KOPT-K1 (cell line): ENCODE data around the gene DGKZ.

Source experiments
- H3K27ac ChIP-seq: fragments of 200-600 bp; sonication (generic); 2 replicates; pipeline ENCODE4 v1.5.1; 2016; ENCODE audit warnings: antibody characterized with exemption, mild to moderate bottlenecking, low read depth, low read length; ENCODE audit not compliant: poor library complexity, severe bottlenecking
- H3K36me3 ChIP-seq: fragments of 200-600 bp; sonication (generic); 2 replicates; pipeline ENCODE4 v1.5.1; 2017; ENCODE audit warnings: antibody characterized with exemption, mild to moderate bottlenecking, low read length, moderate library complexity; ENCODE audit not compliant: insufficient read depth
- H3K9me3 ChIP-seq: fragments of 200-600 bp; sonication (generic); 2 replicates; pipeline ENCODE4 v1.5.1; 2017; ENCODE audit warnings: antibody characterized with exemption, low read length, mild to moderate bottlenecking; ENCODE audit not compliant: insufficient read depth, poor library complexity, severe bottlenecking

DGKZ gene

DNA sequence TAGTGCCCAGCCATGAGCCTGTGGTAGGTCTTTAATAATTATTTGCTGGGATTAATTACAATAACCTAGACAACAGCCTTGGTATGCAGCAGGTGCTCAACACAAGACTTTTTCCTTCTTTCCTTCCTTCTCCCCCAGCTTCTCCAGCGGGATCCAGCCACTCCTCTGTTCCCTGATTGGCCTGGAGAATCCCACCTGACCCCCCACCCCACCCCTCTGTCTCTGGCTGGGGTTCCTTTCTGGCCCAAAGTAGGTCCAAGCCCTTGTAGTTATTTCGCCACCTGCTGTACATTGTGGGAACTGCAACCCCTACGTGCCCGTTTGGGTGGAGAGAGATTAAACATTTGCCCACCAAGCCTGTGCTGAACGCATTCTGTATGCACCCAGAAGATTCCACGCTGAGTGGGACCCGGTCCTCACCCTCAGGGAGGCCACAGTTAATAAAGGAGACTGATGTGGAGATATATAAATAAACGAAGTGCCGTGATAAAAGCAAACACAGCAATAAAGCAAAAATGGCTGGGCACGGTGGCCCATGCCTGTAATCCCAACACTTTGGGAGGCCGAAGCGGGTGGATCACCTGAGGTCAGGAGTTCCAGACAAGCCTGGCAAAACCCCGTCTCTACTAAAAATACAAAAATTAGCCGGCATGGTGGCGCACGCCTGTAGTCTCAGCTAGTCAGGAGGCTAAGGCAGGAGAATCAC lies 32.1 kb upstream of the DGKZ start:
- no peaks in the 10 kb centered on the region for H3K9me3 ChIP-seq
- no peaks in the 10 kb centered on the region for H3K36me3 ChIP-seq
- no peak overlapping the region for H3K27ac ChIP-seq

GRCh38 chr11:46315783-46316563 lies 31.3 kb upstream of the DGKZ start:
- Histone ChIP-seq H3K36me3 (no peaks in the 10 kb centered on the region), H3K27ac (no peak overlapping the region)

GRCh38 chr11:46319074-46319453 lies 28.2 kb upstream of the DGKZ start:
- Histone ChIP-seq H3K36me3 (no peaks in the 10 kb centered on the region), H3K9me3 (no peaks in the 10 kb centered on the region), H3K27ac (peak overlapping the region; percentile 69)

More at GRCh38 chr11:46315783-46316563, 31.3 kb upstream of the DGKZ start:
- no peaks in the 10 kb centered on the region for H3K9me3 ChIP-seq

DNA sequence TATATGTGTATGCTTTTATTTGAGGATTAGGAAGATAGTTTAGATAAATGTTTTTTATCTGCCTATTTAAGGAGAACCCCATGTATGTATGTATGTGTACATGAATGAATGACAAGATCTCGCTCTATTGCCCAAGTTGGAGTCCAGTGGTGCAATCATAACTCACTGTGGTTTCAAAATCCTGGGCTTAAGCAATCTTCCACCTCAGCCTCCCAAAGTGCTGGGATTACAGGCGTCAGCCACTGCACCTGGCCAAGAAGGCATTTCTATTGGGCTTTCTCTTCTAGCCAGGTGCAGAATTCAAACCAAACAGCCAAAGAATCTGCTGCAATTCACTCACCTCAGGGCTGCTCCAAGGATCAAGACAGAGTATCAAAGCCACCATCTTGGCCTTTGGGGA lies 25.5 kb upstream of the DGKZ start:
- Histone ChIP-seq H3K9me3 (no peaks in the 10 kb centered on the region), H3K36me3 (no peaks in the 10 kb centered on the region), H3K27ac (no peak overlapping the region)

- no peak overlapping the region for H3K27ac ChIP-seq
- no peaks in the 10 kb centered on the region for H3K9me3 ChIP-seq
- no peaks in the 10 kb centered on the region for H3K36me3 ChIP-seq
Observed at GRCh38 chr11:46322759-46323158, 24.5 kb upstream of the DGKZ start.

GRCh38 chr11:46326813-46327416 lies 20.3 kb upstream of the DGKZ start:
- Histone ChIP-seq H3K36me3 (no peaks in the 10 kb centered on the region), H3K27ac (no peak overlapping the region), H3K9me3 (no peaks in the 10 kb centered on the region)

- no peaks in the 10 kb centered on the region for H3K9me3 ChIP-seq
- H3K27ac ChIP-seq = no peak overlapping the region
- H3K36me3 ChIP-seq = no peaks in the 10 kb centered on the region
Observed at GRCh38 chr11:46327829-46328228, 19.4 kb upstream of the DGKZ start.

DNA sequence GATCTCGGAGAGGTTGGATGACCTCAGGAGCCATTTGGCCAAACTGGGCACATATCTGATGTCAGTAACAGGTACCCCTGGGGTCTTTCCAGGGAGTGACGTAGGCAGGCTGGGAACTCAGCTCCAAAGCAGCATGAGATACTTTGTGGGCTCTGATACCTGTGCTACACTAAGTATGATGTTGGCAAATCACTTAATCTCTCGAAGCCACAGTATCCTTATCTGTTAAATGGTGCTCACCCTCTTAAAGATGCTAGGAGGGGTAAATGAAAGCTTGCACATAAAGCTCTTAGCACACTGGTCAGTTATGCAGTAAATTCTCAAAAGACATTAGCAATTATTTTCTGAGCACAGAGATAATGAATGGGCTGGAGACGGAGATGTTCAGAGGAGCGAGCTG lies 17.1 kb upstream of the DGKZ start:
- Histone ChIP-seq H3K27ac (peak overlapping the region; percentile 67), H3K9me3 (no peaks in the 10 kb centered on the region), H3K36me3 (no peaks in the 10 kb centered on the region)

GRCh38 chr11:46330563-46331281 lies 16.5 kb upstream of the DGKZ start:
- no peaks in the 10 kb centered on the region for H3K9me3 ChIP-seq
- no peaks in the 10 kb centered on the region for H3K36me3 ChIP-seq
- peak overlapping the region; percentile 67 for H3K27ac ChIP-seq

- H3K36me3 ChIP-seq = no peaks in the 10 kb centered on the region
- H3K9me3 ChIP-seq = no peaks in the 10 kb centered on the region
- peak overlapping the region; percentile 67 for H3K27ac ChIP-seq
Observed at GRCh38 chr11:46331282-46331984, 15.8 kb upstream of the DGKZ start.

GRCh38 chr11:46332093-46332567 lies 15.1 kb upstream of the DGKZ start:
- Histone ChIP-seq H3K27ac (peak overlapping the region; percentile 67), H3K36me3 (no peaks in the 10 kb centered on the region), H3K9me3 (no peaks in the 10 kb centered on the region)

DNA sequence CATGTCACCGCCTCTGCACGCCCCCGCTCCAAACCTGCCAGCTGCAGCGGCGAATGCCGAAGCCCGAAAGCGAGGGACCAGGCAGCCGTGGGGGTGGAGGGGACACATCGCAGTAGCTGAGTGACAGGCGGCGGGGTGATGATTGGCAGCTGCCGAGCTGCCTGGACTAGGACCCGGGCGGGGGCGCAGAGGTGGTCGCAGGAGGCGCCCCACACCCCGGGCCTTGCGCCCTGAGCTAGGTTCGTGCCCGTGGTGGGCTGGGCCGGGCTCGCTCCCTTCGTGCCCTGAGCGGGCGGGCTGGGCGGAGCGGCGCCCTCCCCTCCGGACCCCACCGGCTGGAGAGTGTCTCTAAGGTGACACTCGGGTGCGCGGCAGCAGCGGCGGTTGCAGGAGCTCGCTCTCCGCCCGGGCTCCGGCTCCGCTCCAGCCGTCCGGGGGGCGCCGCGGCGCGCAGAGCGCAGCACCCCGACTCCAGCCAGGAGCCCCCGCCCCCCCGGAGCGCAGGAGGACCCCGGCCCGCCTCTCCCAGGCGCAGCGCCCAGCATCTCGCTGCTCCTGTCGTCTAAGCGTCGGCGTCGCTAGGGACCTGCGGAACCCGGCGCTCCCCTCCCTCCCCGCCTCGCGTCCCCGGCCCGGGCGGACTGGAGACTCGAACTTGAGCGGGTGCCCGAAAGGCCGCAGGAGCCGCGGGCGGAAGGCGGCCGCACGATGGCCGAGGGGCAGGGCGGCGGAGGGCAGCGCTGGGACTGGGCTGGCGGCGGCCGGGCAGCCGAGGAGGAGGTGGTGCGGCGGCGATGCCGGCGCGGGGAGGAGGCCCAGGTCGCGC lies 14.5 kb upstream of the DGKZ start:
- no peaks in the 10 kb centered on the region for H3K9me3 ChIP-seq
- H3K27ac ChIP-seq = peak overlapping the region; percentile 67
- no peaks in the 10 kb centered on the region for H3K36me3 ChIP-seq

- peak overlapping the region; percentile 67 for H3K27ac ChIP-seq
- H3K9me3 ChIP-seq = no peaks in the 10 kb centered on the region
Observed at GRCh38 chr11:46333394-46333947, 13.8 kb upstream of the DGKZ start.

More at GRCh38 chr11:46333394-46333947, 13.8 kb upstream of the DGKZ start:
- H3K36me3 ChIP-seq = no peaks in the 10 kb centered on the region
